PFSK-1 (cell line): Measurements from ENCODE around the gene C1orf52.

Experiments used
- FOXP2 ChIP-seq: optimal IDR thresholded peaks from 2 replicates; pipeline ENCODE3; 2011; ENCODE audit warnings: borderline replicate concordance, control low read depth, inconsistent platforms; ENCODE audit not compliant: insufficient read depth; ENCODE audit errors: extremely low read length, extremely low read depth
- POLR2AphosphoS5 ChIP-seq: IDR thresholded peaks from 2 replicates; pipeline ENCODE4 v1.6.1; 2012; ENCODE audit warnings: low read depth, mild to moderate bottlenecking, control low read depth, low read length, moderate library complexity
- SIN3A ChIP-seq: IDR thresholded peaks from 2 replicates; pipeline ENCODE4 v1.6.1; 2012; ENCODE audit warnings: mild to moderate bottlenecking, low read length, moderate library complexity, borderline replicate concordance; ENCODE audit not compliant: insufficient read depth
- TAF1 ChIP-seq: IDR thresholded peaks from 2 replicates; pipeline ENCODE4 v1.6.1; 2012; ENCODE audit warnings: low read length, control low read depth, borderline replicate concordance; ENCODE audit not compliant: insufficient read depth
- TF ChIP-seq, protein P1 (sequence below), 2 experiments: IDR thresholded peaks; 2 replicates each; pipeline versions ENCODE4 v1.6.1 to v1.8.0; 2011 to 2012; ENCODE audit warnings: low read depth in 2 of 2, low read length in 2 of 2, control low read depth in 1 of 2, inconsistent platforms in 1 of 2, mild to moderate bottlenecking in 1 of 2, moderate library complexity in 1 of 2; ENCODE audit not compliant: insufficient read depth in 1 of 2

C1orf52 gene

DNA sequence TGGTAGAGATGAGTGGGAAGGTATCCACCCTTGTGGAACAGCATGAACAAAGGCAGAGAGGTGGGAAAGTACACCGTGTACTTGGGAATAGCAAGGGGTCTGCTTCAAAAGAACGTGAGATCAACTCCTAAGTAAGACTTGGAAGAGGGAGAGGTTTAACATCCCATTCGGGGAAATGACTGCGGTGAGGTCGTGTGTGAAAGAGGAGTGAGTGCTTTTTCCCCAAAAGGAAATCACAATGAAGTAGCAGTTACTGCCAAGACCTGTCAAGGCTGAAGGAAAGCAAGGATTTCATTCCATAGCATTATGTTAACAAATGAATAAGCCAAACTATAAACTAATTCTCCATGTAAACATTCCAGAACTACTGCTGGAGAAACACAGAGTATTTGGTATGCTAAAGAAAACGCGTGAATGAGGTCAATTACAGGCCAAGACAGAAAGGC lies 38.7 kb downstream of the C1orf52 start:
- TF ChIP-seq POLR2AphosphoS5 (no peak), FOXP2 (no peak), TAF1 (no peak), SIN3A (no peak)
- TF ChIP-seq, protein P1, sequence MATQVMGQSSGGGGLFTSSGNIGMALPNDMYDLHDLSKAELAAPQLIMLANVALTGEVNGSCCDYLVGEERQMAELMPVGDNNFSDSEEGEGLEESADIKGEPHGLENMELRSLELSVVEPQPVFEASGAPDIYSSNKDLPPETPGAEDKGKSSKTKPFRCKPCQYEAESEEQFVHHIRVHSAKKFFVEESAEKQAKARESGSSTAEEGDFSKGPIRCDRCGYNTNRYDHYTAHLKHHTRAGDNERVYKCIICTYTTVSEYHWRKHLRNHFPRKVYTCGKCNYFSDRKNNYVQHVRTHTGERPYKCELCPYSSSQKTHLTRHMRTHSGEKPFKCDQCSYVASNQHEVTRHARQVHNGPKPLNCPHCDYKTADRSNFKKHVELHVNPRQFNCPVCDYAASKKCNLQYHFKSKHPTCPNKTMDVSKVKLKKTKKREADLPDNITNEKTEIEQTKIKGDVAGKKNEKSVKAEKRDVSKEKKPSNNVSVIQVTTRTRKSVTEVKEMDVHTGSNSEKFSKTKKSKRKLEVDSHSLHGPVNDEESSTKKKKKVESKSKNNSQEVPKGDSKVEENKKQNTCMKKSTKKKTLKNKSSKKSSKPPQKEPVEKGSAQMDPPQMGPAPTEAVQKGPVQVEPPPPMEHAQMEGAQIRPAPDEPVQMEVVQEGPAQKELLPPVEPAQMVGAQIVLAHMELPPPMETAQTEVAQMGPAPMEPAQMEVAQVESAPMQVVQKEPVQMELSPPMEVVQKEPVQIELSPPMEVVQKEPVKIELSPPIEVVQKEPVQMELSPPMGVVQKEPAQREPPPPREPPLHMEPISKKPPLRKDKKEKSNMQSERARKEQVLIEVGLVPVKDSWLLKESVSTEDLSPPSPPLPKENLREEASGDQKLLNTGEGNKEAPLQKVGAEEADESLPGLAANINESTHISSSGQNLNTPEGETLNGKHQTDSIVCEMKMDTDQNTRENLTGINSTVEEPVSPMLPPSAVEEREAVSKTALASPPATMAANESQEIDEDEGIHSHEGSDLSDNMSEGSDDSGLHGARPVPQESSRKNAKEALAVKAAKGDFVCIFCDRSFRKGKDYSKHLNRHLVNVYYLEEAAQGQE (IDR thresholded peaks at IDR 0.05; ENCODE audit: insufficient read depth in 1 of 2, low read depth in 2 of 2, low read length in 2 of 2): no peak

DNA sequence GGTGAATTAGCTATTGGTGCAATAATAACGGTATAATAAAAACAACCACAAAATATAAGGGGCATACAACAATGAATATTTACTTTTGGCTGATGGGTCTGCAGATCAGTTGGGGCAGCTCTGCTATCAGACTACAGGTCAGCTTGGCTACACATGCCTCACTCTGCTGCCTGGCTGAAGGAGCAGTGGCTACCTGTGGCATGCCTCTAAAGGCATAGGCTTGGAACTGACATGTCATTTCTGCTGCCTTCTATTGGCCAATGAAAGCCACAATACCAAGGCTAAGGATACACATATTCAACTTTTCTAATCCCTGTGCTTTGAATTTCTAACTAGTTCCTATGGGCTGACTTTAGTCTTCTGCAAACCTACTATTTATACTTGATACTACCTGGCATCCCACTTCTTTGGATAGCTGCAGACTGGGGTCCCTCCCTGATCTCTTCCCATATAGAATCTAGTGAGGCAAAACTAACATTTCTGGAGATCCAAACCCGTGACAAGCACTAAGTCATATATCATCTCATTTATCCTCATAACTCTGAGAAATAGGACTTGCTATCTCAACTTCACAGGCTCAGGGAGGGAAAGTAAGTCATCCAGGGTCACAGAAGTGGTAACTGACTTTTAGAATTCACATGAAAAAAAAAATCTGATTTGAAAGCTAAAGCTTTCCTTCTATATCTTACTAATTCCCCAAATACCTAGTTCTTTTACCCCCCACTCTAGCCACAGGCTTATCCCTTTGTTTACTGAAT lies 39.4 kb downstream of the C1orf52 start:
- no peak for TF ChIP-seq POLR2AphosphoS5
- no peak for TF ChIP-seq FOXP2
- no peak for TF ChIP-seq TAF1

DNA sequence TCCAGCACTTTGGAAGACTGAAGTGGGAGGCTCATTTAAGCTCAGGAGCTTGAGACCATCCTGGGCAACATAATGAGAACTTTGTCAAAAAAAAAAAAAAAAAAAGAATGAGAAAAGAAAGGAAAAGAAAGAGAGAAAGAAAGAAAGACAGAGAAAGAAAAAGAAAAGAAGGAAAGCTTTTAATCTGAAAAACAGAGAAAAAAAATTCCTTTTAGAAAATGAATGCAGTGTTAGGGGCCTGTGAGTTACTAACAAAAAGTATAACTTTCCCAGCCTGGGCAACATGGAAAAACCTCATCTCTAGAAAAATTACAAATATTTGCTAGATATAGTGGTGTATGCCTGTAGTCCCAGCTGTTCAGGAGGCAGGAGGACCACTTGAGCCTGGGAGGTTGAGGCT lies 42.8 kb downstream of the C1orf52 start:
- TF ChIP-seq FOXP2: no peak
- TF ChIP-seq TAF1: no peak
- TF ChIP-seq, protein P1 (IDR thresholded peaks at IDR 0.05; ENCODE audit: insufficient read depth in 1 of 2, low read depth in 2 of 2, low read length in 2 of 2): no peak
- no peak for TF ChIP-seq POLR2AphosphoS5
- no peak for TF ChIP-seq SIN3A

DNA sequence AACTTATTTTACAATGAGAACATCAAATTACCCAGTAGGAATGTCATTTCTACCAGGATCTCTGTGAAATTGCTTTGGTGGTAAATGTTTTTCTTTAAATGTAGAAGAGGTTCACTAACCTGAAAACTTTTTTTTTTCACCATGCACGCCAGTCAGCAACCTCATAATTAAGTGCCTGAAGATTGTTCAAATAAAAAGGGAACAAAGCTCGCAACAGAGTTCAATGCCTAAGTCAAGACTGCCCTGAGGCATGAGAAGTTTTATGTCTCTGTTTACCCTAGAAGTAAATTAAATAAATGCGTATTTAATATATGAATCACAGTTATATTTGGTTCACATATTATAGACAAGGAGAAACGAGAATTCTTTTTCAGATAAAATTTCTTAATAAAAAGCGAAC lies 44.8 kb downstream of the C1orf52 start:
- TF ChIP-seq TAF1 (no peak), POLR2AphosphoS5 (no peak), FOXP2 (no peak), SIN3A (no peak)
- TF ChIP-seq, protein P1 (IDR thresholded peaks at IDR 0.05; ENCODE audit: insufficient read depth in 1 of 2, low read depth in 2 of 2, low read length in 2 of 2): no peak

DNA sequence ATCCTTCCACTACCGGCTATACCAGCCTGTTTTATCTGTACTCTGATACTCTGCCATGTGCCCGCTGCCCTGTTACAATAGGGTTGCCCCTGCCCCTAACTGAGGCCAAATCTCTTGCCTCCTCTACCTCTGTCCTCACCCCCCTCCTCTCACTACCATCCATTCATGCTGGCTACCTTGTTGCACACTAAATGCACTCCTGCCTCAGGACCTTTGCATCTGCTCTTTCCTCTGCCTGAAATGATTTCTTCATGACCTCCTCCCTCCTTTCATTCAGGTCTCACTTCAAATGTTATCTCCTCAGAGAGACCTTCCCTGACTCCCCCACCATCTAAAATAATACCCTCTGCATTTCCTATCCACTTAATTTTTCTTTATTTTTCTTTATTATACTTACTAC lies 51.0 kb downstream of the C1orf52 start:
- TF ChIP-seq POLR2AphosphoS5: no peak
- TF ChIP-seq, protein P1 (IDR thresholded peaks at IDR 0.05; ENCODE audit: insufficient read depth in 1 of 2, low read depth in 2 of 2, low read length in 2 of 2): no peak
- no peak for TF ChIP-seq SIN3A
- no peak for TF ChIP-seq FOXP2
- TF ChIP-seq TAF1: no peak
